ENCODE results near the gene ARHGAP18. TPM values are rescaled to one million over a fixed set of nuclear protein-coding genes. Genes with fewer than 3 reads are reported as not detected.
A peak's percentile ranks its signal among the peaks of the same experiment; 100 is the strongest.

Gene ARHGAP18
- total RNA-seq, 1 experiment from 2014 or later = 2.4 TPM

DNA sequence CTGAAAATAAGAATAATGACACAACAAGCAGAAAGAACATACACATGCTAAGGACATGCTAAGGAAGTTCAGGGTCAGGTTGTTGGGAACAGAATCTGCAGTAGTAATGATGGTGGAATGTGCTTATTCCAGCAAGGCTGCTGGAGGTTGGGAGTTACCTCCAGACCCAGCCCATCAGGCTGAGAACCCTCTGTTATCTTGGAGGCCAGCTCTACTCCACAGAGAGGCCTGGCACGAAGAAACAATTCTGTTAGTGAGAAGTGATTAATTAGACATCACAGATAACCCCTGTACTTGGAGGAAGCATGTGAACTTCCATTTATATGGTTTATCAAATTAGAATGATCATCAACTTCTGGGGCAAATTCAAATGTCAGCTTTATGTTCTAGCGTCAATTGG lies 22.1 kb upstream of the ARHGAP18 start:
- Histone ChIP-seq H3K4ac (ENCODE audit: low read depth, low read length) (no peak overlapping the region), H3K9me3 (ENCODE audit: control insufficient read depth, low read depth, low read length) (no peaks in the 10 kb centered on the region), H3K23me2 (ENCODE audit: insufficient read length, low read depth, low read length, poor library complexity, severe bottlenecking) (no peaks in the 10 kb centered on the region), H3K79me2 (ENCODE audit: insufficient read depth, low read length) (no peaks in the 10 kb centered on the region), H3T11ph (ENCODE audit: low read length) (no peak overlapping the region), H3K27ac (ENCODE audit: insufficient read length, low read depth, low read length) (no peak overlapping the region), H2AK5ac (ENCODE audit: insufficient read length, low read length) (no peak overlapping the region), H3K9ac (ENCODE audit: extremely low read depth, insufficient read length, low read length) (no peak overlapping the region), H2BK12ac (ENCODE audit: insufficient read length, low read depth, low read length) (no peak overlapping the region), H2BK20ac (ENCODE audit: low read depth, low read length, poor library complexity, severe bottlenecking) (no peak overlapping the region), H2BK15ac (ENCODE audit: low read depth, low read length) (no peak overlapping the region), H3K18ac (ENCODE audit: insufficient read length, low read depth, low read length) (no peak overlapping the region), H3K4me2 (ENCODE audit: insufficient read depth, insufficient read length, low read length) (no peak overlapping the region), H3K27me3 (ENCODE audit: insufficient read depth, low read length) (no peaks in the 10 kb centered on the region), H4K20me1 (ENCODE audit: control insufficient read depth, insufficient read depth, insufficient read length) (no peaks in the 10 kb centered on the region), H3K79me1 (ENCODE audit: insufficient read depth, low read depth, low read length, poor library complexity, severe bottlenecking) (no peaks in the 10 kb centered on the region), H2BK5ac (ENCODE audit: insufficient read length, low read length) (no peak overlapping the region), H4K8ac (replicated peaks; ENCODE audit: insufficient read length, low read depth, low read length) (no peak overlapping the region), H4K91ac (ENCODE audit: insufficient read length, low read depth, low read length) (no peak overlapping the region), H3K4me1 (ENCODE audit: insufficient read depth, low read length) (no peaks in the 10 kb centered on the region), H3K14ac (ENCODE audit: insufficient read depth, low read length) (no peak overlapping the region), H2BK120ac (ENCODE audit: low read depth, low read length, poor library complexity, severe bottlenecking) (no peak overlapping the region), H3K23ac (ENCODE audit: insufficient read length, low read depth, low read length) (no peak overlapping the region), H3K56ac (ENCODE audit: insufficient read length, low read depth, low read length) (no peak overlapping the region), H4K5ac (ENCODE audit: insufficient read length, low read depth, low read length) (no peak overlapping the region), H2AFZ (ENCODE audit: low read length) (no peak overlapping the region)
- Mint-ChIP-seq H3K27ac (peak overlapping the region in 1 of 3 experiments; percentile 14; a peak in 1 of 7 replicates), H3K36me3 (ENCODE audit: insufficient read depth in 1 of 3, low read depth in 3 of 3) (no peaks in the 10 kb centered on the region), H3K27me3 (ENCODE audit: low read depth) (no peaks in the 10 kb centered on the region), H3K4me3 (no peak overlapping the region), H3K4me1 (peaks cover 3% of the 10 kb centered on the region in 2 experiments; a peak in 2 of 4 replicates), H3K9me3 (no peaks in the 10 kb centered on the region)
- WGBS (ENCODE audit: extremely low coverage, insufficient read length, low lambda C conversion rate) = no CpG with 5 or more reads among the region's 2 CpGs
- TF ChIP-seq, protein P1, sequence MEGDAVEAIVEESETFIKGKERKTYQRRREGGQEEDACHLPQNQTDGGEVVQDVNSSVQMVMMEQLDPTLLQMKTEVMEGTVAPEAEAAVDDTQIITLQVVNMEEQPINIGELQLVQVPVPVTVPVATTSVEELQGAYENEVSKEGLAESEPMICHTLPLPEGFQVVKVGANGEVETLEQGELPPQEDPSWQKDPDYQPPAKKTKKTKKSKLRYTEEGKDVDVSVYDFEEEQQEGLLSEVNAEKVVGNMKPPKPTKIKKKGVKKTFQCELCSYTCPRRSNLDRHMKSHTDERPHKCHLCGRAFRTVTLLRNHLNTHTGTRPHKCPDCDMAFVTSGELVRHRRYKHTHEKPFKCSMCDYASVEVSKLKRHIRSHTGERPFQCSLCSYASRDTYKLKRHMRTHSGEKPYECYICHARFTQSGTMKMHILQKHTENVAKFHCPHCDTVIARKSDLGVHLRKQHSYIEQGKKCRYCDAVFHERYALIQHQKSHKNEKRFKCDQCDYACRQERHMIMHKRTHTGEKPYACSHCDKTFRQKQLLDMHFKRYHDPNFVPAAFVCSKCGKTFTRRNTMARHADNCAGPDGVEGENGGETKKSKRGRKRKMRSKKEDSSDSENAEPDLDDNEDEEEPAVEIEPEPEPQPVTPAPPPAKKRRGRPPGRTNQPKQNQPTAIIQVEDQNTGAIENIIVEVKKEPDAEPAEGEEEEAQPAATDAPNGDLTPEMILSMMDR (conservative IDR thresholded peaks at IDR 0.05) = no peak
- DNase-seq = no peak
